Measurements from ENCODE around the gene NAA60. TPM values are rescaled to one million over a fixed set of nuclear protein-coding genes. Genes with fewer than 3 reads are reported as not detected.

Gene NAA60
- total and polyA plus RNA-seq, 2 experiments from 2014 or later = 47.2 to 82.4 TPM

DNA sequence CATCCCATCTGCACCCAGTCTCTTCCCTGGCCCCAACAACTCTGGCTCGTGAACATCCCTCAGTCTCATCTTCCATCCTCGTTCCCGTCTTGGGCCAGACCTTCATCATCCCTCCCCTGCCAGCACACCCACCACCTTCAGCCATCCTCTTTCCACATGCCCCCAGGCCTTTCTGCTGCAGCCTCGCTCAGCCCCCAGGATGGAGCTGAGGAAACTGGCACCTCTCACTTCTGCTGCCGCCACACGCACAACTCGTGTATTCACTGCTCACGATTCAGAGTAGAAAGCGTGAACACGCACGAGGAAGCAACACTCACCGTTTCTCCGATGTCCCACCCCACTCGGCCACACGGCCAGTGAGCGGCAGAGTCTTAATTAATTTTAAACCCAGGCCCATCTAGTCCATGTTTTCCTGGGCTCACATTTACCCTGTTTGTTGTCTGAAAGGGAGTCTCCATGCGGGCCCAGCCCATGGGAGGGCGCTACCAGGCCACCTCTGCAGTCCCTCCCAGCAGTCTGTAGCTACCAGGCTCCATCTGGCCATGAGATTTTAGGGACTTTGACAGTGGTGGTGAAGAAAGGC, 39.3 kb downstream of the NAA60 start:
- Histone ChIP-seq H3K36me3 (replicated peaks; ENCODE audit: insufficient read depth, low read depth) (no peaks in the 10 kb centered on the region), H3K9me2 (replicated peaks; ENCODE audit: insufficient read depth) (no peaks in the 10 kb centered on the region), H3K4me1 (ENCODE audit: insufficient read depth) (no peaks in the 10 kb centered on the region), H3K27ac (no peak overlapping the region), H2AFZ (no peak overlapping the region), H3K9me3 (ENCODE audit: low read depth) (no peaks in the 10 kb centered on the region), H4K20me1 (ENCODE audit: insufficient read depth, poor library complexity, severe bottlenecking) (peaks cover 11% of the 10 kb centered on the region), H3K79me2 (peaks cover 40% of the 10 kb centered on the region), H3K4me2 (no peak overlapping the region), H3K4me3 (no peak overlapping the region), H3K27me3 (no peaks in the 10 kb centered on the region)
- WGBS (ENCODE audit: low lambda C conversion rate, missing lambda C conversion rate) = 96% methylated on average over 18 of the region's 18 CpGs
- TF ChIP-seq EZH2 (IDR thresholded peaks at IDR 0.05; ENCODE audit: borderline replicate concordance) (no peak), EZH2phosphoT487 (IDR thresholded peaks at IDR 0.05; ENCODE audit: low read depth, severe bottlenecking, unreplicated experiment) (no peak)
- TF ChIP-seq, protein P1, sequence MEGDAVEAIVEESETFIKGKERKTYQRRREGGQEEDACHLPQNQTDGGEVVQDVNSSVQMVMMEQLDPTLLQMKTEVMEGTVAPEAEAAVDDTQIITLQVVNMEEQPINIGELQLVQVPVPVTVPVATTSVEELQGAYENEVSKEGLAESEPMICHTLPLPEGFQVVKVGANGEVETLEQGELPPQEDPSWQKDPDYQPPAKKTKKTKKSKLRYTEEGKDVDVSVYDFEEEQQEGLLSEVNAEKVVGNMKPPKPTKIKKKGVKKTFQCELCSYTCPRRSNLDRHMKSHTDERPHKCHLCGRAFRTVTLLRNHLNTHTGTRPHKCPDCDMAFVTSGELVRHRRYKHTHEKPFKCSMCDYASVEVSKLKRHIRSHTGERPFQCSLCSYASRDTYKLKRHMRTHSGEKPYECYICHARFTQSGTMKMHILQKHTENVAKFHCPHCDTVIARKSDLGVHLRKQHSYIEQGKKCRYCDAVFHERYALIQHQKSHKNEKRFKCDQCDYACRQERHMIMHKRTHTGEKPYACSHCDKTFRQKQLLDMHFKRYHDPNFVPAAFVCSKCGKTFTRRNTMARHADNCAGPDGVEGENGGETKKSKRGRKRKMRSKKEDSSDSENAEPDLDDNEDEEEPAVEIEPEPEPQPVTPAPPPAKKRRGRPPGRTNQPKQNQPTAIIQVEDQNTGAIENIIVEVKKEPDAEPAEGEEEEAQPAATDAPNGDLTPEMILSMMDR (IDR thresholded peaks at IDR 0.05; ENCODE audit: poor library complexity) = no peak
- no peak for DNase-seq (ENCODE audit: low spot score)

GRCh38 chr16:3484318-3485096, 41.0 kb downstream of the NAA60 start:
- H3K79me2 ChIP-seq = peaks cover 22% of the 10 kb centered on the region
- no peaks in the 10 kb centered on the region for H3K27me3 ChIP-seq
- 93% methylated on average over 30 of the region's 30 CpGs for whole genome bisulfite sequencing (ENCODE audit: low lambda C conversion rate, missing lambda C conversion rate)
- H4K20me1 ChIP-seq (ENCODE audit: insufficient read depth, poor library complexity, severe bottlenecking) = no peaks in the 10 kb centered on the region
- DNase-seq (ENCODE audit: low spot score) = no peak
- H3K4me3 ChIP-seq = no peak overlapping the region
- no peaks in the 10 kb centered on the region for H3K9me2 ChIP-seq (replicated peaks; ENCODE audit: insufficient read depth)
- H2AFZ ChIP-seq = no peak overlapping the region
- H3K4me1 ChIP-seq (ENCODE audit: insufficient read depth) = no peaks in the 10 kb centered on the region
- no peaks in the 10 kb centered on the region for H3K36me3 ChIP-seq (replicated peaks; ENCODE audit: insufficient read depth, low read depth)
- no peak for TF ChIP-seq EZH2 (IDR thresholded peaks at IDR 0.05; ENCODE audit: borderline replicate concordance)
- no peak for TF ChIP-seq EZH2phosphoT487 (IDR thresholded peaks at IDR 0.05; ENCODE audit: low read depth, severe bottlenecking, unreplicated experiment)
- TF ChIP-seq, protein P1 (IDR thresholded peaks at IDR 0.05; ENCODE audit: poor library complexity) = no peak
- H3K4me2 ChIP-seq = no peak overlapping the region
- no peak overlapping the region for H3K27ac ChIP-seq
- no peaks in the 10 kb centered on the region for H3K9me3 ChIP-seq (ENCODE audit: low read depth)

DNA sequence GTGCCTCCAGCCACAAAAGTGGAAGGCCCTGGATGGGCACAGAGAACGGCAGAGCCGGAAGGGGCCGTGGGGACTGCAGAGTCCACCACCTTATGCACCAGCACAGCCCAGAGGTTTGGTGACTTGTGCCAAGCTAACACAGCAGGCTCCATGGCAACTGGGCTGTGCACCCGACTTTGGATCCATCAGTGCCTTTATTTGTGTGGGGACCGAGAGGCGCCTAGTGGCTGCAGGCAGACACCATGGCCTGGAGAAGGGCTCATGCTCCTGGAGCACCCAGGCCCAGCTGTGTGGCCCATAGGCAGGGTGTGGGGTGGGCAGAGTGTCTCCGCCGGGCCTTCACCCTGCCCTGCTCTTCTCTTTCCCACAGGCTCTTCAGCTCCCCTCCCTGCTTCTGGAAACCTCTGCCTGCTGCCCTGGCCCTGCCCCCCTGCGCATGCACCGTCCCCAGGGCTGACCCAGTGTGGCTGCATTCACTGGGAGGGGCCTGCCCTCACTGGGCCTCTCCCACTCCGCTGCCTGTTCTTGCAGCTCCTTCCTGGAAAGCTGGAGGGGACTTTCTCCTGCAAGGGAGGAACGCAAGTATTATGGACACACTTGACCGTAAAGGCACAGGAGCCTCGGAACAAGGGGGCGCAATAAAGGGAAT, 41.7 kb downstream of the NAA60 start:
- no peaks in the 10 kb centered on the region for H3K9me3 ChIP-seq (ENCODE audit: low read depth)
- H3K9me2 ChIP-seq (replicated peaks; ENCODE audit: insufficient read depth) = no peaks in the 10 kb centered on the region
- H3K27me3 ChIP-seq = no peaks in the 10 kb centered on the region
- WGBS (ENCODE audit: low lambda C conversion rate, missing lambda C conversion rate) = 92% methylated on average over 15 of the region's 15 CpGs
- no peak overlapping the region for H3K4me3 ChIP-seq
- peaks cover 15% of the 10 kb centered on the region for H3K79me2 ChIP-seq
- no peaks in the 10 kb centered on the region for H3K4me1 ChIP-seq (ENCODE audit: insufficient read depth)
- no peak overlapping the region for H3K27ac ChIP-seq
- no peak for DNase-seq (ENCODE audit: low spot score)
- H4K20me1 ChIP-seq (ENCODE audit: insufficient read depth, poor library complexity, severe bottlenecking) = no peaks in the 10 kb centered on the region
- no peaks in the 10 kb centered on the region for H3K36me3 ChIP-seq (replicated peaks; ENCODE audit: insufficient read depth, low read depth)
- H2AFZ ChIP-seq = no peak overlapping the region
- TF ChIP-seq EZH2phosphoT487 (IDR thresholded peaks at IDR 0.05; ENCODE audit: low read depth, severe bottlenecking, unreplicated experiment) (no peak), EZH2 (IDR thresholded peaks at IDR 0.05; ENCODE audit: borderline replicate concordance) (no peak)
- TF ChIP-seq, protein P1 (IDR thresholded peaks at IDR 0.05; ENCODE audit: poor library complexity) = no peak
- H3K4me2 ChIP-seq = no peak overlapping the region

Data from hepatocyte (in vitro differentiated cells).